Stimulated activated naive CD8-positive, alpha-beta T cell treated with anti-CD3 and anti-CD28 coated beads, Interleukin-15, Interleukin-2, amounts not matched to agents 100 ng/mL and 50 ng/mL, for 24 hours (primary cell): ENCODE results near the gene SLC26A4.

Experiments used
- H3K27ac Mint-ChIP-seq: one replicate; pipeline ENCODE4 v1.8.0; 2021; ENCODE audit warnings: mild to moderate bottlenecking, mixed read lengths
- H3K27me3 Mint-ChIP-seq: one replicate; pipeline ENCODE4 v1.8.0; 2021; ENCODE audit warnings: mixed read lengths
- H3K36me3 Mint-ChIP-seq: one replicate; pipeline ENCODE4 v1.8.0; 2021; ENCODE audit warnings: low read depth, mixed read lengths
- H3K4me1 Mint-ChIP-seq: one replicate; pipeline ENCODE4 v1.8.0; 2021; ENCODE audit warnings: low read depth, mixed read lengths
- H3K4me3 Mint-ChIP-seq: one replicate; pipeline ENCODE4 v1.8.0; 2021; ENCODE audit warnings: mild to moderate bottlenecking, mixed read lengths
- H3K9me3 Mint-ChIP-seq: one replicate; pipeline ENCODE4 v1.8.0; 2021; ENCODE audit warnings: mixed read lengths

SLC26A4 gene

DNA sequence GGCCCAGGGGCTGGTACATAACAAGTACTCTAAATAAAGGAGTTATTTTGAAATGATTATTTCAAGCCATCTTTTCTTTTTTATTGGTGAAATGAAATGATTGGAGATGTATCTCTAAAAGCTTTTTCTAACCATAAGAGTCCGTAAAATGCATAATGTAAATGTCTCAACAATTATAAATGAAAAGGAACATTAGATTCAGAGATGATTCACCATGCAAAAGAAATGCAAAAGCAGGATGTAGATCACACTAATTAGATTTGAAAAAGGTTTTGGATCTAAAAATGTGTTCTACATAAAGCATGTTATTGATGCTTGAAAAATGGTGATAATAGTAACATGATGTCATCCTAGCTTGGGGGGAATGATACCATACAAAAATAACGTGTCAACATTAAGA lies 15.6 kb downstream of the SLC26A4 start:
- Mint-ChIP-seq H3K9me3 (no peaks in the 10 kb centered on the region), H3K4me1 (peaks cover 13% of the 10 kb centered on the region), H3K27ac (no peak overlapping the region), H3K4me3 (no peak overlapping the region), H3K27me3 (peaks cover 8% of the 10 kb centered on the region), H3K36me3 (no peaks in the 10 kb centered on the region)

DNA sequence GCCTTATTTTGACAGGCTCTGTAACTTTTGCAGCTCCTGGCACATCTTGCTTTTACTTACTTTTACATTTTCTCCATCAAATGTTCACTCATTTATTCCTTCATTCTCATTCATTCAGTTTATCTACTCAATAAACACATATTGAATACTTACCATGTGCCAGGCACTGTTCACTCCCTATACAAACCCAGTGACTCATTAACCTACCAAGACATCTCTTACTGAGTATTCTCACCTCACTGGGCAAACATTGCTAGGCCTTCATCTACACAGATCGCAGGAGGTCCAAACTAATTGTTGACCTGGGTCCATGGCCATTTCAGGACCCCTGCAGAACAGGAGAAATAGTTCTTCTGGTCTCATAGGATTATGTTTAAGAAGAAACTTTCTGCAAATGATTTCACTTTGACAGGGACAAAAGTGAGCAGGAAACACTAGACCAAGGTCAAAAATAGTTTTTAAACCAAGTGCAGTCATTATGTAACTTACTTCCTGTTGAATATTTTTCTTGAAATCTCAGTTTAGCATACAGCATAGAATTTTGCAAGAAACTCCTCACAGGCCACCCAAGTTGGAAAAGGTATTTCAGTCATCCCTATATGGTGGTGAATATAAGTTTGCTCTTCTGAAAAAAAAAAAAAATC lies 17.6 kb downstream of the SLC26A4 start:
- H3K9me3 Mint-ChIP-seq = no peaks in the 10 kb centered on the region
- H3K4me1 Mint-ChIP-seq = peaks cover 13% of the 10 kb centered on the region
- H3K27me3 Mint-ChIP-seq = peaks cover 3% of the 10 kb centered on the region
- no peak overlapping the region for H3K27ac Mint-ChIP-seq
- no peaks in the 10 kb centered on the region for H3K36me3 Mint-ChIP-seq
- H3K4me3 Mint-ChIP-seq = no peak overlapping the region

GRCh38 chr7:107680478-107680877 lies 19.9 kb downstream of the SLC26A4 start:
- H3K4me1 Mint-ChIP-seq = peaks cover 13% of the 10 kb centered on the region
- H3K27me3 Mint-ChIP-seq = no peaks in the 10 kb centered on the region
- H3K27ac Mint-ChIP-seq = no peak overlapping the region
- no peaks in the 10 kb centered on the region for H3K36me3 Mint-ChIP-seq
- no peaks in the 10 kb centered on the region for H3K9me3 Mint-ChIP-seq
- H3K4me3 Mint-ChIP-seq = no peak overlapping the region

GRCh38 chr7:107682886-107683285 lies 22.3 kb downstream of the SLC26A4 start:
- H3K27ac Mint-ChIP-seq = no peak overlapping the region
- H3K27me3 Mint-ChIP-seq = no peaks in the 10 kb centered on the region
- no peaks in the 10 kb centered on the region for H3K36me3 Mint-ChIP-seq
- peaks cover 13% of the 10 kb centered on the region for H3K4me1 Mint-ChIP-seq
- no peak overlapping the region for H3K4me3 Mint-ChIP-seq
- H3K9me3 Mint-ChIP-seq = no peaks in the 10 kb centered on the region

- Mint-ChIP-seq H3K27ac (no peak overlapping the region), H3K27me3 (peaks cover 4% of the 10 kb centered on the region), H3K4me1 (no peaks in the 10 kb centered on the region), H3K4me3 (no peak overlapping the region), H3K36me3 (no peaks in the 10 kb centered on the region), H3K9me3 (no peaks in the 10 kb centered on the region)
These were observed 23.7 kb downstream of the SLC26A4 start for GRCh38 chr7:107684287-107684686.

DNA sequence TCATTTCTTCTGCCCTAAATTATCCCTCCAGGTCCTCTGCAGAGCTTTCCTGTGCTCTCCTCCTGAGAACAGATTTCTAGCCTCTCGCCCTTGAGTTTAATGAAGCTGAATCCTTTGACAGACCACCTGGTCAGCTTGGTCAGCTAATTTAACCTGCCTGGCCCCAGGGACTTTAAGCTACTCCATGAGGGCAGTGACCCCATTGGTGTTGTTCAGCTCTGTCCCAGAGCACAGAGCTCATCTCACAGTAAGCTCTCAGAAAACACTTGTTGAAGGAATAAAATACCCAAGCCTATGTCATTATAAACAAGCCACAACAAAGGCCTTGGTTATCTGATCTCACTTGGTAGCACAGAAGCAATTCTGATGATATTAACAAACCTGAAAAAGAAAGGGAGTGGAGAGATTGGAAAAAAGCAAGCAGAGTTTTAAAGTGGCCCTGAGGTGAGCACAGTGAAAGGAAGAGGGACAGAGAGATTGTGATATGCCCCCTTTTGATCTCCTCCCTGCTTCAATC lies 24.4 kb downstream of the SLC26A4 start:
- Mint-ChIP-seq H3K36me3 (no peaks in the 10 kb centered on the region), H3K9me3 (no peaks in the 10 kb centered on the region), H3K4me3 (no peak overlapping the region), H3K27ac (no peak overlapping the region), H3K4me1 (no peaks in the 10 kb centered on the region), H3K27me3 (peaks cover 5% of the 10 kb centered on the region)

- Mint-ChIP-seq H3K27me3 (peaks cover 8% of the 10 kb centered on the region), H3K4me3 (no peak overlapping the region), H3K27ac (no peak overlapping the region), H3K4me1 (no peaks in the 10 kb centered on the region), H3K36me3 (no peaks in the 10 kb centered on the region), H3K9me3 (no peaks in the 10 kb centered on the region)
These were observed 26.3 kb downstream of the SLC26A4 start for GRCh38 chr7:107686816-107687387.

- Mint-ChIP-seq H3K27ac (no peak overlapping the region), H3K4me1 (no peaks in the 10 kb centered on the region), H3K36me3 (no peaks in the 10 kb centered on the region), H3K4me3 (no peak overlapping the region), H3K9me3 (no peaks in the 10 kb centered on the region), H3K27me3 (peaks cover 14% of the 10 kb centered on the region)
These were observed 27.0 kb downstream of the SLC26A4 start for GRCh38 chr7:107687656-107688055.

GRCh38 chr7:107689553-107689952 lies 28.9 kb downstream of the SLC26A4 start:
- H3K4me1 Mint-ChIP-seq = no peaks in the 10 kb centered on the region
- no peak overlapping the region for H3K4me3 Mint-ChIP-seq
- H3K27me3 Mint-ChIP-seq = peaks cover 16% of the 10 kb centered on the region
- no peaks in the 10 kb centered on the region for H3K36me3 Mint-ChIP-seq
- no peaks in the 10 kb centered on the region for H3K9me3 Mint-ChIP-seq
- no peak overlapping the region for H3K27ac Mint-ChIP-seq

DNA sequence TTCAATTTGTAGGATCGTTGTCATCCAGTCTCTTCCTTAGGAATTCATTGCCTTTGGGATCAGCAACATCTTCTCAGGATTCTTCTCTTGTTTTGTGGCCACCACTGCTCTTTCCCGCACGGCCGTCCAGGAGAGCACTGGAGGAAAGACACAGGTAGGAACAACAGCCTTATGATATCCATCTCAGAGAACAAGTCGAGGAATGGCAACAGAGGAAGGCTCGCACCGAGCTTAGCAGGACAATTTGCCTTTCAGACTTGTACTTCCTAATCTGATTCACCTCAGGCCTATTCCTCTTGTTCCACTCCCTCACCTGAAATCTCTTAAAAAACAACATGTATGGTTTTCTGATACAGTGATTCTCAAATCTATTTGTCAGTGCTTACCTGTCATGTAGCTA lies 29.5 kb downstream of the SLC26A4 start:
- no peak overlapping the region for H3K4me3 Mint-ChIP-seq
- H3K9me3 Mint-ChIP-seq = no peaks in the 10 kb centered on the region
- H3K27ac Mint-ChIP-seq = no peak overlapping the region
- peaks cover 16% of the 10 kb centered on the region for H3K27me3 Mint-ChIP-seq
- no peaks in the 10 kb centered on the region for H3K36me3 Mint-ChIP-seq
- H3K4me1 Mint-ChIP-seq = no peaks in the 10 kb centered on the region

DNA sequence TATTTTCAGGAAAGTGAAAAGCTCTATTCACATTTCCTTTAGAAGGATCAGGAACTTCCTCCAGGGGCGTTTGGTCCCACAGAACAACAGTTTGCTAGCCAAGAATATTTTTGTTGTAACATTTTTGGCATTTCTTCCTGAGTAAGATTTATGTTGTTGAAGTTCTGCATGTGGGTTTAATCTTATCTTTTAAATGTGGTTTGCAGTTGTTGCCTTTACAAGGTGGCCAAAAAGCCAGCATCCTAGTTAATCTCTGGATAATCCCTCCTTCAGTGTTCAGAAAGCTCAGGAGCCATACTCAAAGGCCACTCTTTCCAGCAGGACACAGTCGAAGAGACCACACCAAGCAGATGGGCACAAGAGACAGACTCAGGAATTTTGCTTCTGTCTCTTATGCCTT lies 30.0 kb downstream of the SLC26A4 start:
- Mint-ChIP-seq H3K4me1 (no peaks in the 10 kb centered on the region), H3K27me3 (peaks cover 16% of the 10 kb centered on the region), H3K27ac (no peak overlapping the region), H3K4me3 (no peak overlapping the region), H3K36me3 (no peaks in the 10 kb centered on the region), H3K9me3 (no peaks in the 10 kb centered on the region)

GRCh38 chr7:107691716-107692115 lies 31.1 kb downstream of the SLC26A4 start:
- Mint-ChIP-seq H3K4me3 (no peak overlapping the region), H3K36me3 (no peaks in the 10 kb centered on the region), H3K27ac (no peak overlapping the region), H3K4me1 (peaks cover 5% of the 10 kb centered on the region), H3K9me3 (no peaks in the 10 kb centered on the region), H3K27me3 (peaks cover 16% of the 10 kb centered on the region)

- H3K4me3 Mint-ChIP-seq = no peak overlapping the region
- peaks cover 7% of the 10 kb centered on the region for H3K4me1 Mint-ChIP-seq
- H3K27me3 Mint-ChIP-seq = peaks cover 16% of the 10 kb centered on the region
- H3K9me3 Mint-ChIP-seq = no peaks in the 10 kb centered on the region
- H3K27ac Mint-ChIP-seq = no peak overlapping the region
- no peaks in the 10 kb centered on the region for H3K36me3 Mint-ChIP-seq
These were observed 31.9 kb downstream of the SLC26A4 start for GRCh38 chr7:107692501-107692900.

DNA sequence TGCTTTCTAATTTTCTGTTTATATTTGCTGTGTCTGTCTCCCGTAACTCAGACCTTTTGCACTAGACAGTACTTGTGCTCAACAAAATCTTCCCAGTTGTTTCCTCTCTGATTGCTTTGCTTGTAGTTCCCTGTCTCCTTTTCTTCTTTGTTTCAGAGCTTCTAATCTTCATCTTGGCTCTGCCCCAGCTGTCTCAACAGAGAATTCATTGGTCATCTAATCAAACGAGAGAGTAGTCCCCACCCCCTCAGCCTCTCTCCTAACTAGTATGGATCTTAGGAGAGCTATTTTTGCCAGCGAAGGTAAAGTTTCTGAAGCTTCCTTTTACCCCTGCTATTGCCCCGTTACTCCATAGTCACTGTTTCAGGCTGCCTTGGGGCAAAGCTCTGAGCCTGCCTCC lies 32.8 kb downstream of the SLC26A4 start:
- Mint-ChIP-seq H3K4me3 (no peak overlapping the region), H3K36me3 (no peaks in the 10 kb centered on the region), H3K4me1 (peaks cover 7% of the 10 kb centered on the region), H3K27me3 (peaks cover 16% of the 10 kb centered on the region), H3K27ac (no peak overlapping the region), H3K9me3 (no peaks in the 10 kb centered on the region)

GRCh38 chr7:107694386-107694785 lies 33.8 kb downstream of the SLC26A4 start:
- Mint-ChIP-seq H3K4me1 (peaks cover 7% of the 10 kb centered on the region), H3K4me3 (no peak overlapping the region), H3K36me3 (no peaks in the 10 kb centered on the region), H3K27ac (no peak overlapping the region), H3K9me3 (no peaks in the 10 kb centered on the region), H3K27me3 (peaks cover 12% of the 10 kb centered on the region)
